Right lung (tissue), 5 donors: Measurements from ENCODE around the gene IFNL2. TPM values are rescaled to one million over a fixed set of nuclear protein-coding genes. Genes with fewer than 3 reads are reported as not detected.
"Not testable (repeated sequence)": the region's sequence is repeated elsewhere in the genome, so short reads cannot be mapped to it uniquely, and the experiment has no call there.

Experiments
- DNase-seq, 2 donors: peaks; one replicate each; pipeline ENCODE4 v3.0.0-alpha.2; 2013
- polyA plus RNA-seq, 5 donors: library from polyadenylated mRNA; unstranded; fragments of 120-200 nt; gene quantifications; one replicate each; pipeline versions ENCODE4 v1.2.1 to v1.2.3, GENCODE V29; 2013; ENCODE audit warnings: inconsistent platforms in 1 of 5, low replicate concordance in 1 of 5; ENCODE audit not compliant: insufficient read length in 5 of 5, insufficient read depth in 1 of 5

Gene IFNL2
- polyA plus RNA-seq, 5 donors = not detected

DNA sequence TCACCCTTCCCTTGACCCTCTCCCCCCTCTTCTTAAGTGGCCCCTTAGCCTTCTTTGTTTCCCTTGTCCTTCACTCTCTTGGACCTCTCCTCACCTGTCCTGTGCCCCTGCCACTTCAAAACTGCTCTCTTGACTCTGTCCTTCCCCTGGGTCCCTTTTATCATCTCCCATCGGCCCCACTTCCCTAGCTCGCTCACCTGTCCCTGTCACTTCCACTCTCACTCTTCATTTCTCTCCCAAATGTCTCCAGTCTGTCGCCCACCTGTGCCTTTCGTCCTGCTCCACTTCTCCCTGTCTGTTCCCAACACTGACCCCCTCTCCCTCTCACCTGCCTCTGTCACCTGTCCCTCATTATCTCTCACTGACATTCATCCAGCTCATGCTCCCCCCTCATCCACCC, 28.7 kb downstream of the IFNL2 start:
- no peak for DNase-seq

- DNase-seq = no peak
Measured at GRCh38 chr19:39297931-39298634, 29.9 kb downstream of the IFNL2 start.

DNA sequence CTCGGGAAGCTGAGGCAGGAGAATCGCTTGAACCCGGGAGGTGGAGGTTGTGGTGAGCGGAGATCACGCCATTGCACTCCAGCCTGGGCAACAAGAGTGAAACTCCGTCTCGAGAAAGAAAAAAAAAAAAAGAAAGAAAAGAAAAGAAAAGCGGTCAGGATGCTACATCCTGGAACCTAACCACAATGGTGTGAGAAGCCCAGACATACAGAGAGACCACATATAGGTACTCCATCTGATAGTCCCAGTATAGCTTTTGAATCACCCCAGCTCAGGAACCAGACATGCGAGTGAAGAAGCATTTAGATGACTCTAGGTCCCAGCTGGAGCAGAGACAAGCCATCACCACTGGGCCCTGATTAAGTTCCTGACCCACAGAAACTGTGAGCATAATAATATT, 31.2 kb downstream of the IFNL2 start:
- DNase-seq = no peak

DNA sequence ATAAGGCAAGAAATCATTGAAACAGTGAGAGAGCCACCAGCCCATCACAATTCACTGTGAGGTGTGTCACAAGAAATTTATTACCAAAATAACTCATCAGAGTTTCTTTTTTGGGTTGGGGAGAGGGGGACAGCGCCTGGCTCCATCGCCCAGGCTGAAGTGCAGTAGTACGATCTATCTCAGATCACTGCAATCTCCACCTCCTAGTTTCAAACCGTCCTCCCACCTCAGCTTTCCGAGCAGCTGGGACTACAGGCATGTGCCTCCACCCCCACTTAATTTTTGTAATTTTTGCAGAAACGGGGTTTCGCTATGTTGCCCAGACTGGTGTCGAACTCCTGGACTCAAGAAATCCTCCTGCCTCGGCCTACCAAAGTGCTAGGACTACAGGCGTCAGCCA, 31.6 kb downstream of the IFNL2 start:
- DNase-seq = no peak

GRCh38 chr19:39301021-39301420, 32.8 kb downstream of the IFNL2 start:
- no peak for DNase-seq

DNA sequence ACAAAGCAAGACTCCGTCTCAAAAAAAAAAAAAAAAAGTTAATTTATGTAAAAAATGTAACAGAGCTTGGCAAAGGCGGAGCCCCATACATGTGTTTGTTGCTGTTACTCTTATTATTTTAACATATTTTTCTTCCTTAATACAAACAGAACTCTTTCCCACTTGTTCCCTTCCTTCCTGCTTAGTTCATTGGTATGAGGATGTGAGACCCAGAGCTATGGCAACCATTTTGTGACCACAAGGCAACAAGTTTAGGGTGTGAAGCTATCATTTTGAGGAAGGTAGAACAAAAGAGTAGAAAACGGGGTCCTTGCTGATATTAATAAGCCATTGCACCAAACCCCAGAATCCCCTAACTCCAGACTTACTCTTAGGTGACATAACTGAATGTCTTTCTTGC, 33.4 kb downstream of the IFNL2 start:
- DNase-seq = no peak

GRCh38 chr19:39303373-39304184, 35.4 kb downstream of the IFNL2 start:
- no peak for DNase-seq

GRCh38 chr19:39304185-39304513, 36.0 kb downstream of the IFNL2 start:
- DNase-seq = no peak

DNA sequence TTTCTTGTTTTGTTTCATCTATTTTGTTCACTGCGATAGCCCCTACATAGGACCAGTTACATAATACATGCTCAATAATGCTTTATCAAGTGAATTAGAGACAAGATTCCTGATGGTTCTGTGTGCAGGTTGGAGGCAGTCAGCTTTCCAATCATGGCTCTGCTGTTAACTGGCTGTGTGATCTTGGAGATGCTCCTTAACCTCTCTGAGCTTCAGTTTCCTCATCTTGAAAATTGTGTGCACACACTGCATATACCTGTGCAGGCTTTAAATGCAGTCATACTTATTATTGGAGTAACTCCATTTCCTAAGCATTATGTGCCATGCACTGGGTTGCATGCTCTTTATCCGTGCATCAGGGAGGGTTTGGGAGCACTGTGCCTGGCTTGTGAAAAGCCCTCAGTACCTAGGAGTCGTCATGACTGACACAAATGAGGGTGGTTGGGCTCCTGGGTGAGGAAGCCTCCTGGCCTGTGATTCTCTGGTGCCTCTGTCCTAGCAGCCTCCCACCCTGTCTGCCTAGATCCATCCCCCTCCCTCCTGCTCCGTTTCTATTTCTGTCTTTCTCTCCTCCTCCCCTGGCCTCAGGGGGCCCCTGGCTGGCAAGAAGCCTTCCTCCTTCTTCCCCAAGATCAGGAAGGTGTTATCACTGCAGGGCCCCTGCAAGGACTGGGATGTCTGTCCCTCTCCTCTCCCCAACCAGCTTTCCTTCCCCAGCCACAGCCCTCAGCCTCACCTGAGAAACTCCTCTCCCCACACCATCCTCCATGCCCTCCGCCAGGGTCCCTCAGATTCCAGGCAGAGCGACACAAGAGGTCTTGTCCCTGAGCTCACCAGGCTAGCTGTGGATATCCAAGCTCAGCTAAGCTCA, 36.7 kb downstream of the IFNL2 start:
- DNase-seq = no peak

DNA sequence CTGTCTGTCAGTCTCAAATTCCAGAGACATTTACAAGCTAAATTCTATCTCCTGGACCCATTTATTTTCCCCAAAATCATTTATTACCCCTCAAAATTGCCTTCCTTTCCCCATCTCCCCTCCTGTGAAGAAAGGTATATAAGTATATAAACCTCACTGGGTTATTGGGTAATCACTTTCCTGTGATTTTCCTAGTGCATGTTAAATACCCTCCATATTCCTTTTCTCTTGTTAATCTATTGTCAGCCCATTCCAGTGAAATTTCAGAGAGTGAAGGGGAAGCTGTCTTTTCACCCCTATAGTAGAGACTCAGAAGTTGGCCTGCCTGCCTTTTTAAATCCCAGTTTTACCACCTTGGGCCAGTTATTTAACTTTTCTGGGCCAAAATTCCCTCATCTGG, 37.9 kb downstream of the IFNL2 start:
- no peak for DNase-seq

- DNase-seq = no peak
Measured at GRCh38 chr19:39307046-39307821, 39.0 kb downstream of the IFNL2 start.

- DNase-seq = no peak
Measured at GRCh38 chr19:39307822-39308530, 39.8 kb downstream of the IFNL2 start.

DNA sequence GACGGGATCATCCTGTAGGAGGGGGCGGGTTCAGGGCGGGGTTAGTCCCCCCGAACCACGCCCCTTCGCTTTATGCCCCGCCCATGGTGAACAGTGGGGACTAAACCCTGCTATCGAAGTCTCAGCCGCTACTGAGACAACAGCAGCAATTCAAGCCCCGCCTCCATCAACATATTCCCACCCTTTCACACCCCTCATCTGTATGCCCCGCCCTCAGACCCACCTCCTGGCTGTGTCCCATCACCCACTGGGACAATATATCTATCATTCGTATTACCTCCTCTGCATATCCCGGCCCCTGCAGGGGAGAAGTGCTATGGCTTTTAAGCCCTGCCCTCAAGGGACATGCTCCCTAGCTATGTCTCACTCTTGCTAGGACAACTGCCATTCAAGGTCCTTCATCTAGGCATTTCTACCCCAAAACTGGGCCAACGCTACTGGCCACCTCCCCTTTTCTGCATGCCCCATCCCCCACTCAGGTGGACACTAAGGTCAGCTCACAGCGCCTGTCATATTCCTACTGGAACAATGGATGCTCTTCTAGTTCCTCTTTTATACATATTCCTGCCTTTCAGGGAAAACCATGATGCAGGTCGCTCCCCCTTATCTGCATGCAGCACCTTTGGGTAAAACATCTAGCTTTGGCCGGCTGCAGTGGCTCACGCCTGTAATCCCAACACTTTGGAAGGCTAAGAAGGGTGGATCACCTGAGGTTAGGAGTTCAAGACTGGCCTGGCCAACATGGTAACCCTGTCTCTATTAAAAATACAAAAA, 40.5 kb downstream of the IFNL2 start:
- DNase-seq = no peak

DNA sequence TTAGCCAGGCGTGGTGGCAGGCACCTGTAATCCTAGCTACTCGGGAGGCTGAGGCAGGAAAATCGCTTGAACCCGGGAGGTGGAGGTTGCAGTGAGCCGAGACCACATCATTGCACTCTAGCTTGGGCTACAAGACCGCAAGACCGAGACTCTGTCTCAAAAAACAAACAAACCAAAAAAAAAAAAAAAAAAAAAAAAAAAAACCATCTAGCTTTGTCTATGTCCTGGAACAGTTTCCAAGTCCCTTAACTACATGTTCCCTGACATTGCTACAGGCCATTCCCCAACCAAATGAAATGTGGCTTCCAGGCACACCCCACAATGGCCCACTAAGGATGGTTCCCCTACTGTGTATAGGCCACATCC, 41.1 kb downstream of the IFNL2 start:
- DNase-seq = not testable (repeated sequence)

DNA sequence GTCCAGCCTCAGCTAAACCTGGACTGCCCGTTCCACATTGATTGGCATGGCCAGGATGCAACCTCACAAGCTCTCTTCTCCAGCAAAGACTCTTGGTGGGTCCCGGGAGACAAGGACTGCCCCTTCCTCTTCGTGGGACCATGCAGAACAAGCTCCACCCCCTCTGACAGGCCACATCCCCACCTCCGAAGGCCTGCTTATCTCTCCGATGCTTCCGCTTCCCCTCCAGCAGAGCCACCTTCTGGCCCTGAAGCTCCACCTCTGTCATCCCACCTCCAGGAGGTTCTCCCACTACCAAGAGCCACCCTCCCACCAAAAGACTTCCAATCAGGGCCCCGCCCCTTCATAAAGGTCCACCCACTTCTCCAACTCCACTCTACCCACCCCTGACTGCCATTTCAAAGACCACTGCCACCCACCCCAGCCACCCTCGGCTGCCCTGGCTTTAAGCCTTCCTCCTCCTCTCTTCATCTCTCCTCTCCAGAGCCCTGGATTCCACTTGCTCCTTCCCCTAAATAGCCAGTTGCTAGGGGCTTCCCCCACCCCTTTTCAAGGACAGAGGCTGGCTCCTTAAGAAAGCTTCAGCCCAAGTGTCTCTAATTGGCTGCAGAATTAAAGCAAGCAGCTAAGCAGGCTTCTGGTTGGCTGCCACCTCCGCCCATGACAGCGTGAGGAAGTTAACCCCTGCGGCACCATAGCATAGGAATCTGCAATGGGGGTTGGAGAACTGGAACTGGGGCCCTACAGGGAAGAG, 42.5 kb downstream of the IFNL2 start:
- DNase-seq = no peak

GRCh38 chr19:39314016-39314728, 46.0 kb downstream of the IFNL2 start:
- no peak for DNase-seq

DNA sequence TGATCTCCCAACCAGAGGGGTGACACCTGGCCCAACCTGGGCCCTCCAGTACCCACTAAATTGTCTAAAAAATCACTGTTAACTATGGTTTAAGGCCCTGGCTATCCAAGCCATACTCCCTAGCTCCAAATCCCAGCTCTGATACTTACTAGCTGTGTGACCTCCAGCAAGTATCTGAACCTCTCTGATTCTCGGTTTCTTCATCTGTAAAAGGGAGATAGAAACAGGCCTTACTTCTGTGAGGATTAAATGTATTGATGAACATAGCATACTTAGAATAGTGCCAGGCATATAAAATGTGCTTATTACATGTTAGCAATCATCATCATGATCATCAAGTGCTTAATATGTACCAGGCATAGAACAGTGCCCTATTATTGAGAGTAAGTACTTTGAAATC, 47.7 kb downstream of the IFNL2 start:
- DNase-seq = no peak

- no peak for DNase-seq
Measured at GRCh38 chr19:39316627-39317321, 48.6 kb downstream of the IFNL2 start.
